SK-N-SH treated with all-trans-retinoic acid at 6 μM for 48 hours (cell line): ENCODE data around the gene SERP2.

Experiments used
- GLIS3 ChIP-seq: fragments of 250-450 bp; sonication (Bioruptor Pico); IDR thresholded peaks from 2 replicates; pipeline ENCODE4 v1.5.0; 2020; ENCODE audit warnings: mild to moderate bottlenecking, moderate library complexity
- ISL1 ChIP-seq: fragments of 250-450 bp; sonication (Bioruptor Pico); IDR thresholded peaks from 2 replicates; pipeline ENCODE4 v2.1.2; 2022; ENCODE audit warnings: mild to moderate bottlenecking, moderate library complexity
- OSR1 ChIP-seq: fragments of 250-450 bp; sonication (Bioruptor Pico); IDR thresholded peaks from 2 replicates; pipeline ENCODE4 v1.8.0; 2022; ENCODE audit warnings: moderate library complexity, mild to moderate bottlenecking, inconsistent platforms
- PATZ1 ChIP-seq: fragments of 250-450 bp; sonication (Bioruptor Pico); IDR thresholded peaks from 2 replicates; pipeline ENCODE4 v1.8.0; 2020; ENCODE audit warnings: mild to moderate bottlenecking, moderate library complexity, borderline replicate concordance
- POU6F1 ChIP-seq: fragments of 250-450 bp; sonication (Bioruptor Pico); IDR thresholded peaks from 2 replicates; pipeline ENCODE4 v1.8.0; 2021; ENCODE audit warnings: low read depth, mild to moderate bottlenecking, moderate library complexity, borderline replicate concordance
- PPARA ChIP-seq: fragments of 250-450 bp; sonication (Bioruptor Pico); IDR thresholded peaks from 2 replicates; pipeline ENCODE4 v1.5.0; 2020; ENCODE audit warnings: mild to moderate bottlenecking, borderline replicate concordance
- TCF4 ChIP-seq: fragments of 250-450 bp; sonication (Bioruptor Pico); IDR thresholded peaks from 2 replicates; pipeline ENCODE4 v1.8.0; 2021; ENCODE audit warnings: mild to moderate bottlenecking, moderate library complexity, borderline replicate concordance
- TOX ChIP-seq: fragments of 250-450 bp; sonication (Bioruptor Pico); IDR thresholded peaks from 2 replicates; pipeline ENCODE4 v1.8.0; 2021; ENCODE audit warnings: mild to moderate bottlenecking, moderate library complexity, borderline replicate concordance
- ZC3H10 ChIP-seq: fragments of 250-450 bp; sonication (Bioruptor Pico); IDR thresholded peaks from 2 replicates; pipeline ENCODE4 v1.5.1; 2021; ENCODE audit warnings: mild to moderate bottlenecking, moderate library complexity
- ZFP3 ChIP-seq: fragments of 250-450 bp; sonication (Bioruptor Pico); IDR thresholded peaks from 2 replicates; pipeline ENCODE4 v1.5.0; 2020; ENCODE audit warnings: mild to moderate bottlenecking, moderate library complexity
- ZFP30 ChIP-seq: fragments of 450-650 bp; formaldehyde crosslinking; IDR thresholded peaks from 2 replicates; pipeline ENCODE4 v1.5.0; 2022; ENCODE audit warnings: mild to moderate bottlenecking, moderate library complexity

DNA sequence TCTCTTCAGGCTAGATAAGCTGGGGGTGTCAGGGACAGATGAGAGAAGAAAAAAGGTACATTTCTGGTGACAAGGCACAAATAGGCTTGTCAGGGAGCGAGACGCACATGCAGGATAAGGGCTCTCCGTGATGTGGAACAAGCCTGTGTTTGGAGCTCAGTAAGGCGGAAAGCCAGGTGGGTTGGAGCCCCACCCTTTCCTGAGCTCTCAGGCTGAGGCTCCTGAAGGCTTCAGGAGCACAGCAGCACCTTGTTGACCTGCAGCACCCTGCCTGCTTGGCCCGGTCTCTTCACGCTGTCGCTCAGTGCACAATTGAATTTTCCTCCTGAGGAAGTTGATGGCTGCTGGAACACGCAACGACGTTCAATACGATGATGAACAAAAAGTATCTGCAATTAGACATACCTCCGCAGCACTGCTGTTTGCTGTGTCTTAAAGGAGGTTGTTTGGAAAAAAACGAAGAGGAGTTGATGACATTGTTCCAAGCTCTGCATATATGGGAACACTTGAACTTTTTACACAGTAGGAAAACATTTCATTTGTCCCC, 29.3 kb downstream of the SERP2 start:
- no peak for TF ChIP-seq ZFP3 (CRISPR knock-in tag)
- TF ChIP-seq ZFP30, result no peak
- no peak for TF ChIP-seq OSR1 (CRISPR knock-in tag)
- TF ChIP-seq PPARA (CRISPR knock-in tag), result no peak
- TF ChIP-seq GLIS3 (CRISPR knock-in tag), result no peak
- TF ChIP-seq ISL1 (CRISPR knock-in tag), result no peak
- TF ChIP-seq TOX (CRISPR knock-in tag), result no peak
- TF ChIP-seq PATZ1, result no peak
- no peak for TF ChIP-seq TCF4 (CRISPR knock-in tag)
- no peak for TF ChIP-seq POU6F1 (CRISPR knock-in tag)
- TF ChIP-seq ZC3H10, result no peak
